AG09309 (cell line): ENCODE data around the gene IL10.

Experiments
- DNase-seq: peaks from one replicate; pipeline ENCODE4 v3.0.0-alpha.2; 2010; ENCODE audit warnings: low read depth
- H3K4me3 ChIP-seq: 2 replicates; pipeline ENCODE4 v1.5.1; 2011; ENCODE audit warnings: mild to moderate bottlenecking, low read depth, low read length, moderate library complexity; ENCODE audit not compliant: control insufficient read depth
- CTCF ChIP-seq: IDR thresholded peaks from 2 replicates; pipeline ENCODE4 v1.5.1; 2011; ENCODE audit warnings: mild to moderate bottlenecking, low read depth, low read length, inconsistent platforms; ENCODE audit not compliant: insufficient read depth, control insufficient read depth; ENCODE audit errors: missing control alignments

The IL10 gene

GRCh38 chr1:206736878-206737728, 35.2 kb downstream of the IL10 start:
- DNase-seq, result no peak
- no peak overlapping the region for H3K4me3 ChIP-seq
- TF ChIP-seq CTCF, result no peak

- no peak for TF ChIP-seq CTCF
- no peak overlapping the region for H3K4me3 ChIP-seq
- no peak for DNase-seq
Measured at GRCh38 chr1:206735553-206736031, 36.7 kb downstream of the IL10 start.

GRCh38 chr1:206734499-206735142, 37.7 kb downstream of the IL10 start:
- H3K4me3 ChIP-seq, result no peak overlapping the region
- DNase-seq, result no peak
- peak; percentile 84 for TF ChIP-seq CTCF

- TF ChIP-seq CTCF, result no peak
- DNase-seq, result no peak
- no peak overlapping the region for H3K4me3 ChIP-seq
Measured at GRCh38 chr1:206732992-206733391, 39.3 kb downstream of the IL10 start.

GRCh38 chr1:206732508-206732907, 39.8 kb downstream of the IL10 start:
- H3K4me3 ChIP-seq, result no peak overlapping the region
- TF ChIP-seq CTCF, result no peak
- DNase-seq, result no peak

- DNase-seq, result no peak
- TF ChIP-seq CTCF, result no peak
Measured at GRCh38 chr1:206729507-206729906, 42.8 kb downstream of the IL10 start.

More at GRCh38 chr1:206729507-206729906, 42.8 kb downstream of the IL10 start:
- H3K4me3 ChIP-seq, result no peak overlapping the region
